HG03442 (cell line): ENCODE data around the gene OTUB2.

Experiments used
- ATAC-seq: cut with Tn5 transposase; IDR thresholded peaks from one replicate; pipeline ENCODE4 v1.9.1; 2021; ENCODE audit warnings: mild to moderate bottlenecking, moderate library complexity; ENCODE audit not compliant: unreplicated experiment

The OTUB2 gene

GRCh38 chr14:94020267-94020666 lies 5.9 kb upstream of the OTUB2 start:
- no peak for ATAC-seq

- ATAC-seq = no peak
These were observed 5.1 kb upstream of the OTUB2 start for GRCh38 chr14:94021001-94021400.

- no peak for ATAC-seq
These were observed 4.6 kb upstream of the OTUB2 start for GRCh38 chr14:94021416-94022157.

- no peak for ATAC-seq
These were observed 3.4 kb upstream of the OTUB2 start for GRCh38 chr14:94022532-94023411.

- no peak for ATAC-seq
These were observed 1.6 kb upstream of the OTUB2 start for GRCh38 chr14:94024549-94024948.

GRCh38 chr14:94025720-94026119 lies 420 bp upstream of the OTUB2 start:
- no peak for ATAC-seq

GRCh38 chr14:94026889-94027469 lies 839 bp downstream of the OTUB2 start:
- no peak for ATAC-seq

- no peak for ATAC-seq
These were observed 1.7 kb downstream of the OTUB2 start for GRCh38 chr14:94027566-94028449.

GRCh38 chr14:94028450-94028826 lies 2.3 kb downstream of the OTUB2 start:
- peak; percentile 25 for ATAC-seq

GRCh38 chr14:94029265-94029664 lies 3.1 kb downstream of the OTUB2 start:
- no peak for ATAC-seq

GRCh38 chr14:94029671-94030203 lies 3.6 kb downstream of the OTUB2 start:
- no peak for ATAC-seq

GRCh38 chr14:94030571-94030970 lies 4.4 kb downstream of the OTUB2 start:
- no peak for ATAC-seq

GRCh38 chr14:94031161-94031882 lies 5.2 kb downstream of the OTUB2 start:
- ATAC-seq = no peak

- no peak for ATAC-seq
These were observed 5.7 kb downstream of the OTUB2 start for GRCh38 chr14:94031883-94032279.

GRCh38 chr14:94034886-94035285 lies 8.7 kb downstream of the OTUB2 start:
- no peak for ATAC-seq

- peak; percentile 79 for ATAC-seq
These were observed 10.4 kb downstream of the OTUB2 start for GRCh38 chr14:94036313-94037167.

- no peak for ATAC-seq
These were observed 11.8 kb downstream of the OTUB2 start for GRCh38 chr14:94037954-94038353.

GRCh38 chr14:94038510-94038909 lies 12.4 kb downstream of the OTUB2 start:
- no peak for ATAC-seq
